Measurements from ENCODE around the gene MEI1.

Gene MEI1

GRCh38 chr22:41775338-41775737 lies 76.0 kb downstream of the MEI1 start:
- H3K4me3 ChIP-seq (ENCODE audit: low read length), result no peak overlapping the region
- no peak for DNase-seq (ENCODE audit: low read depth, low spot score)

- no peak for DNase-seq (ENCODE audit: low read depth, low spot score)
- no peak overlapping the region for H3K4me3 ChIP-seq (ENCODE audit: low read length)
These were observed 76.7 kb downstream of the MEI1 start for GRCh38 chr22:41775976-41776375.

GRCh38 chr22:41776381-41776780 lies 77.1 kb downstream of the MEI1 start:
- no peak for DNase-seq (ENCODE audit: low read depth, low spot score)
- H3K4me3 ChIP-seq (ENCODE audit: low read length), result no peak overlapping the region

- H3K4me3 ChIP-seq (ENCODE audit: low read length), result no peak overlapping the region
- DNase-seq (ENCODE audit: low read depth, low spot score), result no peak
These were observed 78.6 kb downstream of the MEI1 start for GRCh38 chr22:41777749-41778425.

GRCh38 chr22:41779929-41780505 lies 80.7 kb downstream of the MEI1 start:
- DNase-seq (ENCODE audit: low read depth, low spot score), result no peak
- H3K4me3 ChIP-seq (ENCODE audit: low read length), result no peak overlapping the region

GRCh38 chr22:41780746-41781505 lies 81.6 kb downstream of the MEI1 start:
- H3K4me3 ChIP-seq (ENCODE audit: low read length), result peak overlapping the region; percentile 9; the same call in 1 of the 2 replicates

GRCh38 chr22:41781507-41781906 lies 82.2 kb downstream of the MEI1 start:
- DNase-seq (ENCODE audit: low read depth, low spot score), result no peak

More at GRCh38 chr22:41780746-41781505, 81.6 kb downstream of the MEI1 start:
- peak; percentile 80 for DNase-seq (ENCODE audit: low read depth, low spot score)

GRCh38 chr22:41782316-41782715 lies 83.0 kb downstream of the MEI1 start:
- DNase-seq (ENCODE audit: low read depth, low spot score), result no peak
- H3K4me3 ChIP-seq (ENCODE audit: low read length), result no peak overlapping the region

More at GRCh38 chr22:41781507-41781906, 82.2 kb downstream of the MEI1 start:
- peak overlapping the region; percentile 1; the same call in 1 of the 2 replicates for H3K4me3 ChIP-seq (ENCODE audit: low read length)

- no peak overlapping the region for H3K4me3 ChIP-seq (ENCODE audit: low read length)
- no peak for DNase-seq (ENCODE audit: low read depth, low spot score)
These were observed 83.4 kb downstream of the MEI1 start for GRCh38 chr22:41782751-41783150.

GRCh38 chr22:41787331-41787730 lies 88.0 kb downstream of the MEI1 start:
- DNase-seq (ENCODE audit: low read depth, low spot score), result no peak
- no peak overlapping the region for H3K4me3 ChIP-seq (ENCODE audit: low read length)

GRCh38 chr22:41793871-41794270 lies 94.6 kb downstream of the MEI1 start:
- DNase-seq (ENCODE audit: low read depth, low spot score), result no peak

GRCh38 chr22:41798736-41799135 lies 99.4 kb downstream of the MEI1 start:
- no peak for DNase-seq (ENCODE audit: low read depth, low spot score)

More at GRCh38 chr22:41793871-41794270, 94.6 kb downstream of the MEI1 start:
- H3K4me3 ChIP-seq (ENCODE audit: low read length), result no peak overlapping the region

GRCh38 chr22:41799486-41800347 lies 100.4 kb downstream of the MEI1 start:
- peak overlapping the region; percentile 94 for H3K4me3 ChIP-seq (ENCODE audit: low read length)
- no peak for DNase-seq (ENCODE audit: low read depth, low spot score)

More at GRCh38 chr22:41798736-41799135, 99.4 kb downstream of the MEI1 start:
- no peak overlapping the region for H3K4me3 ChIP-seq (ENCODE audit: low read length)

GRCh38 chr22:41800348-41801146 lies 101.2 kb downstream of the MEI1 start, which contains the start of gene CCDC134:
Gene CCDC134 (plus strand): TSS chr22:41800679. CDS start chr22:41808891, 8,212 bp downstream.
- peak within 1 kb of the TSS; percentile 94 for H3K4me3 ChIP-seq (ENCODE audit: low read length)
- peak; percentile 71 for DNase-seq (ENCODE audit: low read depth, low spot score)

GRCh38 chr22:41801147-41801819 lies 102.0 kb downstream of the MEI1 start:
- no peak for DNase-seq (ENCODE audit: low read depth, low spot score)
- peak overlapping the region; percentile 94 for H3K4me3 ChIP-seq (ENCODE audit: low read length)

GRCh38 chr22:41801886-41802285 lies 102.6 kb downstream of the MEI1 start:
- peak overlapping the region; percentile 94 for H3K4me3 ChIP-seq (ENCODE audit: low read length)
- DNase-seq (ENCODE audit: low read depth, low spot score), result no peak

- peak; percentile 17 for DNase-seq (ENCODE audit: low read depth, low spot score)
- no peak overlapping the region for H3K4me3 ChIP-seq (ENCODE audit: low read length)
These were observed 106.3 kb downstream of the MEI1 start for GRCh38 chr22:41805639-41806038.

GRCh38 chr22:41808400-41808799 lies 109.1 kb downstream of the MEI1 start:
- DNase-seq (ENCODE audit: low read depth, low spot score), result no peak
- H3K4me3 ChIP-seq (ENCODE audit: low read length), result no peak overlapping the region

Data from Jurkat, Clone E6-1 (cell line).